ENCODE measurements around the gene MYL2. TPM values are rescaled to one million over a fixed set of nuclear protein-coding genes. Genes with fewer than 3 reads are reported as not detected.

MYL2 gene
- not detected in 2 replicates for total RNA-seq

GRCh38 chr12:110920324-110920910 lies at the start of gene MYL2:
Gene MYL2 (minus strand): TSS chr12:110920579. CDS start chr12:110920529, 50 bp downstream.

Other genes starting within 250 kb of the MYL2 start
- gene HVCN1, start 231.5 kb downstream of the MYL2 start, total RNA-seq = 3.4 TPM in 2 replicates
- 79.4 and 81.6 TPM in 2 replicates for gene PPP1CC, start 177.7 kb downstream of the MYL2 start, total RNA-seq
- not detected in 2 replicates for gene CCDC63, start 73.6 kb downstream of the MYL2 start, total RNA-seq
- not detected in 2 replicates for gene CUX2, start 113.6 kb upstream of the MYL2 start, total RNA-seq

Data from cardiac atrium fibroblast (primary cell).